GM12878 (cell line): ENCODE results near the gene GMDS. TPM values are rescaled to one million over a fixed set of nuclear protein-coding genes. Genes with fewer than 3 reads are reported as not detected.
"Not testable (repeated sequence)": the region's sequence is repeated elsewhere in the genome, so short reads cannot be mapped to it uniquely, and the experiment has no call there.

Experiments used
- ATAC-seq: fragments of 200-7000 bp; cut with Tn5 transposase; 3 replicates; pipeline ENCODE4 v1.9.1; 2020; ENCODE audit warnings: mild to moderate bottlenecking, moderate library complexity
- BruUV-seq: library from RNA; stranded (reverse); fragments of 400-500 nt; replicated peaks from 2 replicates; lab custom pipeline; 2021; lab: Mats Ljungman, UMichigan
- CTCF ChIA-PET: fragments of 300-600 bp; sonication (Branson Sonifier 250); formaldehyde crosslinking; extraction: SDS; loops from one replicate; lab custom pipeline; 2021; ENCODE audit warnings: inconsistent platforms; lab: Yijun Ruan, JAX
- POLR2A ChIA-PET: fragments of 350-600 bp; formaldehyde crosslinking; extraction: SDS; loops from one replicate; lab custom pipeline; 2021; ENCODE audit warnings: inconsistent platforms; lab: Charles Lee
- RAD21 ChIA-PET: fragments of 300-600 bp; sonication (Branson Sonifier 250); formaldehyde crosslinking; loops from one replicate; lab custom pipeline; 2023; ENCODE audit warnings: antibody characterized with exemption; ENCODE audit not compliant: unreplicated experiment; lab: Charles Lee
- SMC1A ChIA-PET: fragments of 300-600 bp; sonication (Branson Sonifier 250); formaldehyde crosslinking; loops from one replicate; lab custom pipeline; 2023; ENCODE audit not compliant: unreplicated experiment, uncharacterized antibody; lab: Charles Lee
- DNase-seq: peaks from one replicate; pipeline ENCODE4 v3.0.0-alpha.2; 2011; ENCODE audit warnings: low read depth, low spot score
- FAIRE-seq: peaks from 3 replicates; lab custom pipeline; 2011; peaks lifted over from hg19 to GRCh38; lab: Jason Lieb, UNC
- H2AFZ ChIP-seq: 2 replicates; pipeline ENCODE4 v1.6.0; 2011; ENCODE audit warnings: low read depth, low read length, control low read depth; ENCODE audit not compliant: control insufficient read depth
- H3K27ac ChIP-seq: 2 replicates; pipeline ENCODE4 v1.5.1; 2011; ENCODE audit warnings: control low read depth; ENCODE audit not compliant: control insufficient read depth, insufficient read depth
- H3K27me3 ChIP-seq, 2 experiments: replicated peaks in 1 of 2; 2 replicates each; pipeline versions ENCODE4 v1.6.0 to v1.6.1; 2011; ENCODE audit warnings: low read length in 1 of 2; ENCODE audit not compliant: control insufficient read depth in 2 of 2, insufficient read depth in 2 of 2
- H3K36me3 ChIP-seq, 2 experiments: 2 replicates each; pipeline ENCODE4 v1.5.1; 2011; ENCODE audit warnings: low read length in 1 of 2; ENCODE audit not compliant: control insufficient read depth in 2 of 2, insufficient read depth in 2 of 2
- H3K4me1 ChIP-seq: 2 replicates; pipeline ENCODE4 v1.6.1; 2011; ENCODE audit warnings: mild to moderate bottlenecking, low read length, moderate library complexity, mixed read lengths; ENCODE audit not compliant: control insufficient read depth, insufficient read depth
- H3K4me2 ChIP-seq: 2 replicates; pipeline ENCODE4 v1.6.0; 2011; ENCODE audit warnings: control low read depth; ENCODE audit not compliant: control insufficient read depth, insufficient read depth
- H3K4me3 ChIP-seq: fragments of 200-600 bp; sonication (generic); 2 replicates; pipeline ENCODE4 v1.5.1; 2016
- H3K79me2 ChIP-seq: 2 replicates; pipeline ENCODE4 v1.6.0; 2011; ENCODE audit warnings: low read length; ENCODE audit not compliant: control insufficient read depth, insufficient read depth
- H3K9ac ChIP-seq: 2 replicates; pipeline ENCODE4 v1.8.0; 2011; ENCODE audit warnings: low read length, control low read depth, mixed read lengths; ENCODE audit not compliant: control insufficient read depth, insufficient read depth
- H3K9me3 ChIP-seq: replicated peaks from 3 replicates; pipeline ENCODE4 v1.5.1; 2011; ENCODE audit warnings: mild to moderate bottlenecking, low read length; ENCODE audit not compliant: control insufficient read depth, insufficient read depth
- H4K20me1 ChIP-seq: 2 replicates; pipeline ENCODE4 v1.6.0; 2011; ENCODE audit not compliant: control insufficient read depth, insufficient read depth
- WGBS: methylation state at CpG from one replicate; pipeline ENCODE4 v1.1.6; 2016; ENCODE audit warnings: low lambda C conversion rate; ENCODE audit not compliant: insufficient replicate concordance, insufficient coverage; ENCODE audit errors: missing lambda C conversion rate; 5-methylcytosine and 5-hydroxymethylcytosine counted together
- in situ Hi-C: fragments of 300-500 bp; cut with MboI; formaldehyde crosslinking; loops from 9 replicates; pipeline ENCODE4 v1.14.3; 2018; ENCODE audit warnings: mixed read lengths
- intact Hi-C: fragments of 100-400 bp; cut with micrococcal nuclease; formaldehyde crosslinking; loops from one replicate; pipeline ENCODE4 v1.14.2; 2022; ENCODE audit not compliant: unreplicated experiment
- polyA plus RNA-seq, 11 experiments: library from polyadenylated mRNA; depleted of rRNA in 4 of 11; unstranded in 6 of 11; stranded (reverse) in 5 of 11; fragments of >200 nt; fragmentation: Nextera tagmentation in 4 of 11; fragmentation: Illumina TruSeq in 1 of 11; extraction: Ambion mirVana in 4 of 11; extraction: Trizol in 1 of 11; gene quantifications; 1 replicate in 1 of 11; 2 replicates in 10 of 11; pipeline versions ENCODE4 v1.2.1 to v1.2.3, GENCODE V29; 2011 to 2016; ENCODE audit warnings: inconsistent platforms in 2 of 11, missing spikeins in 2 of 11, low read depth in 1 of 11
- total RNA-seq, 4 experiments: library from RNA; depleted of rRNA in 3 of 4; stranded (reverse); fragments of >200 nt in 3 of 4; fragmentation: Illumina TruSeq in 1 of 4; extraction: Trizol in 1 of 4; gene quantifications; 2 replicates each; pipeline versions ENCODE4 v1.2.1 to v1.2.3, GENCODE V29; 2013 to 2021

The GMDS gene
- total and polyA plus RNA-seq, 10 of the 15 experiments (the other 5 are each of a cell fraction or from before 2014, with no cell fraction given), result 0.61 to 53.8 (median 29.3) TPM

GRCh38 chr6:1691828-1692227, 553.6 kb downstream of the GMDS start:
- H3K4me1 ChIP-seq, H3K79me2 ChIP-seq, ATAC-seq, POLR2A ChIA-PET, RAD21 ChIA-PET, H3K4me3 ChIP-seq, H3K9me3 ChIP-seq, H3K9ac ChIP-seq, H3K27ac ChIP-seq, H3K27me3 ChIP-seq, in situ Hi-C loops, H3K36me3 ChIP-seq, intact Hi-C loops, H2AFZ ChIP-seq, H4K20me1 ChIP-seq, FAIRE-seq, CTCF ChIA-PET, DNase-seq, BruUV-seq, H3K4me2 ChIP-seq: not testable (repeated sequence)
- SMC1A ChIA-PET, result interaction anchor here (1.5 kb wide), 1 partner anchor 9 kb away, joined by 3 read pairs; no protein-coding TSS in a partner anchor
- WGBS, result 71% methylated on average over 2 of the region's 2 CpGs

- FAIRE-seq, H3K36me3 ChIP-seq, H2AFZ ChIP-seq, BruUV-seq, CTCF ChIA-PET, H3K27ac ChIP-seq, ATAC-seq, H3K27me3 ChIP-seq, H3K9me3 ChIP-seq, H3K4me2 ChIP-seq, H3K4me3 ChIP-seq, H3K79me2 ChIP-seq, H3K9ac ChIP-seq, RAD21 ChIA-PET, H4K20me1 ChIP-seq, H3K4me1 ChIP-seq, intact Hi-C loops, POLR2A ChIA-PET, in situ Hi-C loops: not testable (repeated sequence)
- peak; percentile 11 for DNase-seq
- SMC1A ChIA-PET, result interaction anchor here (1.5 kb wide), 2 partner anchors 10 to 64 kb away, joined by 3 read pairs; no protein-coding TSS in a partner anchor
- 2% methylated on average over 2 of the region's 2 CpGs for WGBS
These were observed 554.7 kb downstream of the GMDS start for GRCh38 chr6:1690656-1691055.
